Fibroblast of mammary gland (primary cell): Measurements from ENCODE around the gene PGM2.

Experiments used
- DNase-seq: peaks from one replicate; pipeline ENCODE4 v3.0.0-alpha.2; 2010; ENCODE audit warnings: low read depth
- H3K4me3 ChIP-seq: 2 replicates; pipeline ENCODE4 v1.5.1; 2011; ENCODE audit warnings: low read depth, mild to moderate bottlenecking, low read length, moderate library complexity; ENCODE audit not compliant: control insufficient read depth
- TF ChIP-seq, protein P1 (sequence below): conservative IDR thresholded peaks from 2 replicates; pipeline ENCODE4 v1.5.1; 2011; ENCODE audit warnings: low read depth, low read length, inconsistent platforms; ENCODE audit not compliant: control insufficient read depth, insufficient read depth

Gene PGM2

DNA sequence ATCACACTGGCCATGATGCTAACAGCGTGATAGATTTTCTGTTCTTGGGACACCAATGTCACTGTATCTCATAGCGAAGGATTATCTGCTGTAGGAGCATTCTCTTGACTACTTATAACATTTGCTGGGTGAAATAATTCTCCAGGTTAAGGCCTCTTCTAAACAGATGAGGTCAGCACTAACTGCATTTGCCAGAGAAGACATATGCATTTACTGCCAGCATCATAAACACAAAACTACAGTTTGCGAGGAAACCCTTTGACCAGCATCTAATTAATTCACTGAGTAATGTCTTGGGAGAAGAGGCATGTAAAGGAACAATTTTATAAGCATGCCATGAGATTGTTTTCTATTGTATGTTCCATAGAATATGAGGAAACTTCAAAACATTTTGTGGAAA lies 78.3 kb downstream of the PGM2 start:
- TF ChIP-seq, protein P1, sequence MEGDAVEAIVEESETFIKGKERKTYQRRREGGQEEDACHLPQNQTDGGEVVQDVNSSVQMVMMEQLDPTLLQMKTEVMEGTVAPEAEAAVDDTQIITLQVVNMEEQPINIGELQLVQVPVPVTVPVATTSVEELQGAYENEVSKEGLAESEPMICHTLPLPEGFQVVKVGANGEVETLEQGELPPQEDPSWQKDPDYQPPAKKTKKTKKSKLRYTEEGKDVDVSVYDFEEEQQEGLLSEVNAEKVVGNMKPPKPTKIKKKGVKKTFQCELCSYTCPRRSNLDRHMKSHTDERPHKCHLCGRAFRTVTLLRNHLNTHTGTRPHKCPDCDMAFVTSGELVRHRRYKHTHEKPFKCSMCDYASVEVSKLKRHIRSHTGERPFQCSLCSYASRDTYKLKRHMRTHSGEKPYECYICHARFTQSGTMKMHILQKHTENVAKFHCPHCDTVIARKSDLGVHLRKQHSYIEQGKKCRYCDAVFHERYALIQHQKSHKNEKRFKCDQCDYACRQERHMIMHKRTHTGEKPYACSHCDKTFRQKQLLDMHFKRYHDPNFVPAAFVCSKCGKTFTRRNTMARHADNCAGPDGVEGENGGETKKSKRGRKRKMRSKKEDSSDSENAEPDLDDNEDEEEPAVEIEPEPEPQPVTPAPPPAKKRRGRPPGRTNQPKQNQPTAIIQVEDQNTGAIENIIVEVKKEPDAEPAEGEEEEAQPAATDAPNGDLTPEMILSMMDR = no peak
- no peak overlapping the region for H3K4me3 ChIP-seq
- no peak for DNase-seq

DNA sequence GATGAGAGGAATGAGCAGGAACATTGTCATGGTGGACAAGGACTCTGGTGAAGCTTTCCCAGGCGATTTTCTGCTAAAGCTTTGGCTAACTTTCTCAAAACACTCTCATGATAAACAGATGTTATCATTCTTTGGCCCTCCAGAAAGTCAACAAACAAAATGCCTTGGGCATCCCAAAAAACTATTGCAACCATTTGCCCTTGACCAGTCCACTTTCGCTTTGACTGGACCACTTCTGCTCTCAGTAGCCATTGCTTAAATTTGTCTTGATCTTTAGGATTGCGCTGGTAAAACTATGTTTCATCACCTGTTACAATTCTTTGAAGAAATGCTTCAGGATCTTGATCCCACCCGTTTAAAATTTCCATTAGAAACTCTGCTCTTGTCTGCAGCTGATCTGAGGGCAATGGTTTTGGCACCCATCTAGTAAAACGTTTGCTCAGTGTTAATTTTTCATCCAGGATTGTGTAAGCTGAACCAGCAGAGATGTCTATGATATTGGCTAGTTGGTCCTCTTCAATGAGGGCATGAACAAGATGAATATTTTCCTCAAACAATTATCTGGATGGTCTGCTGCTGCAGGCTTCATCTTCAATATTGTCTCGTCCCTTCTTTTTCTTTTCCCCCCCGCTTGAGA lies 79.2 kb downstream of the PGM2 start:
- TF ChIP-seq, protein P1 = no peak
- no peak for DNase-seq
- no peak overlapping the region for H3K4me3 ChIP-seq

DNA sequence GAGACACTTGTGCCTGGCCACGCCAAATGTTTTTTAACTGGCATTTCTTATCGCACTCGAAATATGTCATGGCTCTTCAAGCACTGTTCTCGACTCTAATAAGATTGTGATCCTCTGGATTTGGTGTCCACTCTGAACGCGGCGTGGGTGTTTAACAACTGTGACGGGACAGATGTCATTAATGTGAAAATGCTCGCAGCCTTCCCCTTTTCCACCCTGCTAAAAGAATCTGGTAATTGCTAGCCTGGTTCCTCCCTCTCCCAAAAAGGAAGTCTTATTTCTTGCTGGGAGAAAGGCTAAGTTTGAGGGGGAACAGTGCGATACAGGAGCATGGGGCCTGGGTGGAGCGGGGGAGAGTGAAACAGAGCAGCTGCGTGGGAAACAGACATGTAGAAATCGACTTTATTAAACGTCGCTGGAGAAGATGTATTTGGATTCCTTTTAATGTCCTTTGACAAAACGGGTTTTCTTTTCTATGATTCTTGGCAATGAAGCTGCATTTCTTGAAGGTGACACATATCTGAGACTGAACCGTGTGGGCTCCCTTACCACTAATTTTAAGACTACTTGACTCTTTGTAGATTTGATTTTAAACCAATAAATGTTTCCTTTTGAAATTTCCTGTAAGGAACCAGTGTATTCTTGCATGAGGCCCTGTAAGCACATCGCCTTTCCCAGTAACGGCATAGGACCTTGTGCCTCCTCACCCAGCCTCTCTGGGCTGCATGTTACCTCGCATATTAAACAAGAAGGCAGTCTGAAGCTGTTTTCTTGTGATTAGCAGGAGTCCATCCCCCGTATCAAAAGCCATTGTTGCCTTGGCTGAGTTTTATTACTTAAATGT lies 82.2 kb downstream of the PGM2 start:
- peak; percentile 63 for DNase-seq
- TF ChIP-seq, protein P1 = no peak
- no peak overlapping the region for H3K4me3 ChIP-seq

DNA sequence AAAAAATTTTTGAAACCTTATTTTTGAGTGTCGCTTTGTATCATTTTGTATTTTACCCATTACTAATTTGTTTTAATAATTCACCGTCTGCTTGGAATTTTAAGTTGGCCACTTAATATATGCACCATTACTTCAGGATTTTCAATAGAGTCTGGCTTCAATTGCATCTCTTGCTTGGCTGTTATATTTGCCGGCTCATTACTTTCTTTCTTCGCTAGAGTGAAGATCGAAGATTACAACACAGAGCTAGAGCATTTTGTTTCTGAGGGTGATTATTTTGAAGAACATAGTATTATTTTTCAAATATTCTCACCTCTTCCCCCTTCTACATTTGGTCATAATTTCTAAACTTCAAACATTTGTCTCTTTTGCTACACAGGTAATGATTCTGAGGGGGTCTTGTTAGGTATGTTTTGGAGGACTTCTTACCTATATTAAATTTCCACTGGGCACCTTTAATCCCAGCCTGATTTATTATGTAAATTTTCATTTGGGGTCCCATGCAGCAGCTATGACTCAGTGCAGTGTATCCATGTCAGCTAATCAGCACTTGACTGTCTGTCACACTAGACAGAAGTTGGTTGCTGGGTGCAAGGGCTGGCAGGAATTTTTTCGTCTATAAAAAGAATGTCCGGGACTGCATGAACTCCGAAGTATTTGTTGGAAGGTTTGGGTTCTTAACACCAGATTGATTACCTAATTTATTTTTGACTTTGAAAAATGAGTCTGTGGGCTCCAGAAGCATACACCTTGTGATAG lies 83.0 kb downstream of the PGM2 start:
- DNase-seq = no peak
- no peak overlapping the region for H3K4me3 ChIP-seq
- TF ChIP-seq, protein P1 = no peak

DNA sequence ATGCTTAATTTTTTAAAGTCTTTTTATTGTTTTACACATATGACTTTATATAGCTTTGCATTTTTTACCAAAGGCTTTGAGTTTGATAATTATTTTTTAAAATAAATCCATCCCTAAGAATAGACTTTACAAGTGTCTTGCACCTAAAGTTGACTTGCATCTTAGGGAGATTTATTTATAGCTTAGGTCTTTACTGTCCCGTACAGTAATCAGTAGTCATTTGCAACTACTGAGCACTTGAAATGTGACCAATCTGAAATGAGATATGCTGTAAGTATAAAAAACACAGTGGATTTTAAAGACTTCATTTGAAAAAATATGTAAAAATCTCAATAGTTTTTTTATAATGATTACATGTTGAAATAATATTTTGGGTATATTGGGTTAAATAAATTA lies 83.6 kb downstream of the PGM2 start:
- no peak for DNase-seq
- no peak overlapping the region for H3K4me3 ChIP-seq
- TF ChIP-seq, protein P1 = no peak
